GM23338 (cell line): ENCODE data around the gene CDC73. TPM values are rescaled to one million over a fixed set of nuclear protein-coding genes. Genes with fewer than 3 reads are reported as not detected.

Source experiments
- ATAC-seq: fragments of 200-7000 bp; cut with Tn5 transposase; 3 replicates; pipeline ENCODE4 v1.9.1; 2020
- DNase-seq: peaks from one replicate; pipeline ENCODE4 v3.0.0-alpha.2; 2015; ENCODE audit warnings: low spot score
- H2AFZ ChIP-seq: fragments of 200-600 bp; sonication (generic); 2 replicates; pipeline ENCODE4 v1.8.0; 2016; ENCODE audit warnings: antibody characterized with exemption, mild to moderate bottlenecking, moderate library complexity
- H3F3A ChIP-seq: fragments of 200-600 bp; sonication (generic); replicated peaks from 2 replicates; pipeline ENCODE4 v1.8.0; 2017; ENCODE audit warnings: antibody characterized with exemption, mixed run types, low read depth
- H3K27ac ChIP-seq: fragments of 200-600 bp; sonication (generic); 2 replicates; pipeline ENCODE4 v1.6.1; 2016; ENCODE audit warnings: low read depth
- H3K27me3 ChIP-seq: fragments of 200-600 bp; sonication (generic); 2 replicates; pipeline ENCODE4 v1.8.0; 2016; ENCODE audit warnings: mild to moderate bottlenecking, mixed run types, moderate library complexity; ENCODE audit not compliant: insufficient read depth
- H3K36me3 ChIP-seq: fragments of 200-600 bp; sonication (generic); 2 replicates; pipeline ENCODE4 v1.8.0; 2016; ENCODE audit warnings: mild to moderate bottlenecking; ENCODE audit not compliant: insufficient read depth
- H3K4me1 ChIP-seq: fragments of 200-600 bp; sonication (generic); 2 replicates; pipeline ENCODE4 v1.8.0; 2016; ENCODE audit warnings: mild to moderate bottlenecking, moderate library complexity; ENCODE audit not compliant: insufficient read depth
- H3K4me2 ChIP-seq: fragments of 200-600 bp; sonication (generic); 2 replicates; pipeline ENCODE4 v1.7.1; 2017; ENCODE audit warnings: mixed run types
- H3K4me3 ChIP-seq: fragments of 200-600 bp; sonication (generic); 2 replicates; pipeline ENCODE4 v1.6.1; 2016; ENCODE audit warnings: mixed run types
- H3K79me2 ChIP-seq: fragments of 200-600 bp; sonication (generic); replicated peaks from 2 replicates; pipeline ENCODE4 v1.8.0; 2017; ENCODE audit warnings: mild to moderate bottlenecking; ENCODE audit not compliant: insufficient read depth
- H3K9me2 ChIP-seq: fragments of 200-600 bp; sonication (generic); 2 replicates; pipeline ENCODE4 v1.8.0; 2017; ENCODE audit not compliant: insufficient read depth
- H4K20me1 ChIP-seq: fragments of 200-600 bp; sonication (generic); replicated peaks from 2 replicates; pipeline ENCODE4 v1.8.0; 2017; ENCODE audit warnings: mild to moderate bottlenecking; ENCODE audit not compliant: insufficient read depth
- H3K27ac Mint-ChIP-seq: 2 replicates; pipeline ENCODE4 v1.8.0; 2020; ENCODE audit warnings: inconsistent platforms, mild to moderate bottlenecking, moderate library complexity, mixed read lengths
- H3K27me3 Mint-ChIP-seq: 3 replicates; pipeline ENCODE4 v1.8.0; 2022; ENCODE audit warnings: low read depth, mild to moderate bottlenecking, moderate library complexity, mixed read lengths, inconsistent platforms; ENCODE audit not compliant: insufficient read depth, poor library complexity
- H3K36me3 Mint-ChIP-seq: 3 replicates; pipeline ENCODE4 v1.8.0; 2021; ENCODE audit warnings: low read depth, mild to moderate bottlenecking, inconsistent platforms, moderate library complexity, mixed read lengths
- H3K4me1 Mint-ChIP-seq: 3 replicates; pipeline ENCODE4 v1.8.0; 2020; ENCODE audit warnings: mild to moderate bottlenecking, inconsistent platforms, mixed read lengths
- H3K4me3 Mint-ChIP-seq: 3 replicates; pipeline ENCODE4 v1.8.0; 2021; ENCODE audit warnings: moderate library complexity, mild to moderate bottlenecking, inconsistent platforms, mixed read lengths
- H3K9me3 Mint-ChIP-seq: 3 replicates; pipeline ENCODE4 v1.8.0; 2020; ENCODE audit warnings: moderate library complexity, mild to moderate bottlenecking, inconsistent platforms, mixed read lengths
- CTCF ChIP-seq, 2 experiments: fragments of 200-600 bp in 1 of 2; sonication (generic) in 1 of 2; conservative IDR thresholded peaks; 2 replicates each; pipeline versions ENCODE4 v1.5.1 to v1.6.1; 2016 to 2017; ENCODE audit warnings: antibody characterized with exemption in 2 of 2, low read depth in 2 of 2, mild to moderate bottlenecking in 2 of 2, moderate library complexity in 1 of 2
- ETS1 ChIP-seq: IDR thresholded peaks from 2 replicates; pipeline ENCODE4 v1.6.1; 2016; ENCODE audit warnings: antibody characterized with exemption
- EZH2phosphoT487 ChIP-seq: fragments of 200-600 bp; sonication (generic); IDR thresholded peaks from one replicate; pipeline ENCODE4 v1.8.1; 2018; ENCODE audit warnings: antibody characterized with exemption; ENCODE audit not compliant: unreplicated experiment
- JUNB ChIP-seq: IDR thresholded peaks from one replicate; pipeline ENCODE4 v1.6.1; 2016; ENCODE audit warnings: antibody characterized with exemption; ENCODE audit not compliant: unreplicated experiment
- POLR2AphosphoS5 ChIP-seq: IDR thresholded peaks from 2 replicates; pipeline ENCODE4 v1.6.1; 2016; ENCODE audit warnings: antibody characterized with exemption, low read depth
- ZNF462 ChIP-seq: fragments of 250-450 bp; sonication (Bioruptor Pico); IDR thresholded peaks from 2 replicates; pipeline ENCODE4 v1.5.0; 2020; ENCODE audit warnings: mild to moderate bottlenecking, moderate library complexity
- polyA plus RNA-seq: library from polyadenylated mRNA; unstranded; fragments of >200 nt; fragmentation: Nextera tagmentation; extraction: Ambion mirVana; gene quantifications from 2 replicates; pipeline ENCODE4 v1.2.1, GENCODE V29; 2016
- total RNA-seq: library from RNA; depleted of rRNA; stranded (reverse); fragments of >200 nt; shearing (Covaris generic); gene quantifications from 2 replicates; pipeline ENCODE4 v1.2.3, GENCODE V29; 2014

Gene CDC73
- total and polyA plus RNA-seq, 2 experiments from 2014 or later = 40.4 to 63.2 TPM

DNA sequence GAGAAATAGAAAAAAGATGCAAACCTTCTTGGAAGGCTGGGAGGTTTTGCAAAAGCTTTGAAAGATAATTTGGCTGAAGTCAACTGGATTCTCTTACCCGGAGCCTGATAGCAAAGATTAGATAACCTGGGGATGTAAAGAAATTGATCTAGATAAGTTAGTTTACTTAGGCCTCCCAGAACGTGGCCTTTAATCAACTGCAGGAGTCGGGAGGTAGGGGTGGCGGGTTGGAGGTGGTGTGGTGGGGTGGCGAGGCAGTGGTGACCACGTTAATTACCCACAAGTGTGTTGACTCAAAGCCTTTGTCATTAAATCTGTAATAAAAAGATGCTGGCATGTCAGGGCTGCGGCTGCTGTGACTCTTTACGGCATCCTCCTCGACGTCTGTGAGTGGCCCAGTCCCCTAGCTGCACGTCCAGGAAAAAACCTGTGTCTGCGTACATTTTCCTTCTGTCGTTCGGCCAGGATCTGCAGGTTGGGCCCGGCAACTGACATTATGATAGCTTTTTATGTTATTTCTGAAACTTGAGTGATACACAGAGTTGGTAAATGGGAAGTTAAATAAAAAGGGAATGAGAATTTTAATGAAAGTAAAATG is 115.6 kb downstream of the CDC73 start (continued):
- no peak for TF ChIP-seq ZNF462 (CRISPR knock-in tag)
- TF ChIP-seq EZH2phosphoT487 = no peak
- no peak for TF ChIP-seq JUNB
- TF ChIP-seq POLR2AphosphoS5 = no peak
- no peak for TF ChIP-seq ETS1

DNA sequence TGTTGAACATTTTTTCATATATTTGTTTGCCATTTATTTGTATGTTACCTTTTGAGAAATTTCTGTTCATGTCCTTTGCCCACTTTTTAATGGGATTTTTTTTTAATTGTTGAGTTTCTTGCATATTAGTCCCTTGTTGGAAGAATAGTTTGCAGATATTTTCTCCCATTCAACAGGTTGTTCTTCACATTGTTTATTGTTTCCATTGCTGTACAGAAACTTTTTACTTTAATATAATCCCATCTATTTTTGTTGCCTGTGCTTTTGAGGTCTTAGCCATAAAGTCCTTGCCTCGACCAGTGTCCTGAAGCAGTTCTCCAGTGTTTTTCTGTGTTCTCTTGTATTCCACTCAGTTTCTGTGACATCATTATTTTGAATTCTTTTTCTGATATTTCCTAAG is 118.8 kb downstream of the CDC73 start:
- H3K36me3 ChIP-seq = no peaks in the 10 kb centered on the region
- Mint-ChIP-seq H3K4me3 (no peak overlapping the region), H3K4me1 (no peaks in the 10 kb centered on the region), H3K27ac (no peak overlapping the region), H3K9me3 (no peaks in the 10 kb centered on the region; the same call in 2 of the 3 replicates), H3K36me3 (peaks cover 19% of the 10 kb centered on the region), H3K27me3 (peaks cover 1% of the 10 kb centered on the region)
- no peaks in the 10 kb centered on the region for H3K4me1 ChIP-seq
- no peak overlapping the region for H2AFZ ChIP-seq
- H3K79me2 ChIP-seq = no peaks in the 10 kb centered on the region
- no peaks in the 10 kb centered on the region for H3F3A ChIP-seq
- H3K27ac ChIP-seq = no peak overlapping the region
- no peaks in the 10 kb centered on the region for H3K9me2 ChIP-seq
- DNase-seq (no peak), ATAC-seq (no peak)
- no peaks in the 10 kb centered on the region for H4K20me1 ChIP-seq
- H3K27me3 ChIP-seq = no peaks in the 10 kb centered on the region
- no peak overlapping the region for H3K4me3 ChIP-seq
- H3K4me2 ChIP-seq = no peak overlapping the region
- TF ChIP-seq ZNF462 (CRISPR knock-in tag) (no peak), CTCF (conservative IDR thresholded peaks at IDR 0.05; ENCODE audit: low read depth in 2 of 2) (no peak)
